Measurements from ENCODE around the gene LENG1.
"Not testable (repeated sequence)": the region's sequence is repeated elsewhere in the genome, so short reads cannot be mapped to it uniquely, and the experiment has no call there.

Gene LENG1

GRCh38 chr19:54196536-54196935, 37.0 kb upstream of the LENG1 start:
- Histone ChIP-seq H3K9me3 (ENCODE audit: insufficient read depth, low read length) (no peaks in the 10 kb centered on the region), H3K9me2 (replicated peaks; ENCODE audit: insufficient read depth, low read length) (no peaks in the 10 kb centered on the region), H3K9ac (ENCODE audit: low read length) (no peak overlapping the region), H3K4me3 (ENCODE audit: insufficient read depth, low read length, poor library complexity, severe bottlenecking) (no peak overlapping the region), H4K20me1 (ENCODE audit: low read depth, low read length) (peaks cover under 1% of the 10 kb centered on the region; the same call in 1 of the 2 replicates), H3K4me2 (ENCODE audit: low read depth, low read length, poor library complexity, severe bottlenecking) (no peak overlapping the region), H3K27me3 (ENCODE audit: low read length) (no peaks in the 10 kb centered on the region), H3K79me2 (ENCODE audit: insufficient read depth, low read length) (peaks cover 22% of the 10 kb centered on the region), H2AFZ (ENCODE audit: low read depth, low read length, severe bottlenecking) (no peak overlapping the region), H3K27ac (ENCODE audit: low read depth, low read length) (no peak overlapping the region), H3F3A (ENCODE audit: insufficient read depth) (peaks cover 10% of the 10 kb centered on the region), H3K36me3 (ENCODE audit: low read length) (peaks cover 8% of the 10 kb centered on the region)
- TF ChIP-seq EZH2phosphoT487 (conservative IDR thresholded peaks at IDR 0.05; ENCODE audit: low read length) (no peak), CTCF (IDR thresholded peaks at IDR 0.05; ENCODE audit: insufficient read depth, low read length, poor library complexity, severe bottlenecking) (no peak)

- not testable (repeated sequence) for H3K9me2 ChIP-seq (replicated peaks; ENCODE audit: insufficient read depth, low read length); H4K20me1 ChIP-seq (ENCODE audit: low read depth, low read length); H2AFZ ChIP-seq (ENCODE audit: low read depth, low read length, severe bottlenecking); H3K36me3 ChIP-seq (ENCODE audit: low read length); H3K9me3 ChIP-seq (ENCODE audit: insufficient read depth, low read length); H3K27me3 ChIP-seq (ENCODE audit: low read length); H3K4me3 ChIP-seq (ENCODE audit: insufficient read depth, low read length, poor library complexity, severe bottlenecking); H3K27ac ChIP-seq (ENCODE audit: low read depth, low read length); H3K9ac ChIP-seq (ENCODE audit: low read length); H3K4me2 ChIP-seq (ENCODE audit: low read depth, low read length, poor library complexity, severe bottlenecking); H3F3A ChIP-seq (ENCODE audit: insufficient read depth)
- peaks cover 13% of the 10 kb centered on the region; the same call in 1 of the 2 replicates for H3K79me2 ChIP-seq (ENCODE audit: insufficient read depth, low read length)
These were observed 34.9 kb upstream of the LENG1 start for GRCh38 chr19:54194463-54194862.

GRCh38 chr19:54193011-54193410, 33.5 kb upstream of the LENG1 start:
- Histone ChIP-seq H3K36me3 (ENCODE audit: low read length) (peaks cover 4% of the 10 kb centered on the region), H3K27me3 (ENCODE audit: low read length) (no peaks in the 10 kb centered on the region), H3K27ac (ENCODE audit: low read depth, low read length) (no peak overlapping the region), H3K9me3 (ENCODE audit: insufficient read depth, low read length) (no peaks in the 10 kb centered on the region), H4K20me1 (ENCODE audit: low read depth, low read length) (no peaks in the 10 kb centered on the region), H3K9me2 (replicated peaks; ENCODE audit: insufficient read depth, low read length) (no peaks in the 10 kb centered on the region), H3K9ac (ENCODE audit: low read length) (no peak overlapping the region), H3K4me3 (ENCODE audit: insufficient read depth, low read length, poor library complexity, severe bottlenecking) (no peak overlapping the region), H2AFZ (ENCODE audit: low read depth, low read length, severe bottlenecking) (no peak overlapping the region), H3K4me2 (ENCODE audit: low read depth, low read length, poor library complexity, severe bottlenecking) (no peak overlapping the region), H3F3A (ENCODE audit: insufficient read depth) (0 out of 2 replicates have a peak, but pooled peaks cover 4% of the 10 kb centered on the region), H3K79me2 (ENCODE audit: insufficient read depth, low read length) (peaks cover 22% of the 10 kb centered on the region)
- TF ChIP-seq CTCF (IDR thresholded peaks at IDR 0.05; ENCODE audit: insufficient read depth, low read length, poor library complexity, severe bottlenecking) (no peak), EZH2phosphoT487 (conservative IDR thresholded peaks at IDR 0.05; ENCODE audit: low read length) (no peak)

- Histone ChIP-seq H3K4me2 (ENCODE audit: low read depth, low read length, poor library complexity, severe bottlenecking) (peak overlapping the region; percentile 71), H3K27ac (ENCODE audit: low read depth, low read length) (0 out of 2 replicates have a peak overlapping the region, but pooled peaks have one; percentile 87), H3K4me3 (ENCODE audit: insufficient read depth, low read length, poor library complexity, severe bottlenecking) (peak overlapping the region; percentile 61), H3K9me2 (replicated peaks; ENCODE audit: insufficient read depth, low read length) (no peaks in the 10 kb centered on the region), H3F3A (ENCODE audit: insufficient read depth) (0 out of 2 replicates have a peak, but pooled peaks cover 2% of the 10 kb centered on the region), H3K9me3 (ENCODE audit: insufficient read depth, low read length) (no peaks in the 10 kb centered on the region), H4K20me1 (ENCODE audit: low read depth, low read length) (no peaks in the 10 kb centered on the region), H3K36me3 (ENCODE audit: low read length) (peaks cover 4% of the 10 kb centered on the region), H3K79me2 (ENCODE audit: insufficient read depth, low read length) (peaks cover 22% of the 10 kb centered on the region), H3K27me3 (ENCODE audit: low read length) (no peaks in the 10 kb centered on the region), H3K9ac (ENCODE audit: low read length) (peak overlapping the region; percentile 75), H2AFZ (ENCODE audit: low read depth, low read length, severe bottlenecking) (peak overlapping the region; percentile 37)
- TF ChIP-seq EZH2phosphoT487 (conservative IDR thresholded peaks at IDR 0.05; ENCODE audit: low read length): no peak
- no peak for TF ChIP-seq CTCF (IDR thresholded peaks at IDR 0.05; ENCODE audit: insufficient read depth, low read length, poor library complexity, severe bottlenecking)
These were observed 32.4 kb upstream of the LENG1 start for GRCh38 chr19:54191811-54192453.
